Hypothalamus (tissue), 51 donors: Measurements from ENCODE around the gene ITGA1.

ENCODE experiments used
- DNase-seq, 51 donors: peaks; one replicate each; lab custom pipeline; 2025; lab: John Stamatoyannopoulos, UW

Gene ITGA1

GRCh38 chr5:52893863-52894262 lies 106.1 kb downstream of the ITGA1 start:
- DNase-seq, result peak in 2 of 51 donors; percentile 1 to 37

- no peak for DNase-seq
These were observed 106.7 kb downstream of the ITGA1 start for GRCh38 chr5:52894451-52894850.

- DNase-seq, result no peak
These were observed 107.4 kb downstream of the ITGA1 start for GRCh38 chr5:52895075-52895474.

- DNase-seq, result no peak
These were observed 108.1 kb downstream of the ITGA1 start for GRCh38 chr5:52895572-52896413.

- no peak for DNase-seq
These were observed 109.0 kb downstream of the ITGA1 start for GRCh38 chr5:52896534-52897237.

GRCh38 chr5:52897238-52897614 lies 109.5 kb downstream of the ITGA1 start:
- DNase-seq, result no peak

GRCh38 chr5:52898961-52899680 lies 111.4 kb downstream of the ITGA1 start:
- DNase-seq, result no peak

GRCh38 chr5:52903142-52903541 lies 115.4 kb downstream of the ITGA1 start:
- DNase-seq, result no peak

GRCh38 chr5:52906343-52906742 lies 118.6 kb downstream of the ITGA1 start:
- no peak for DNase-seq

GRCh38 chr5:52906845-52907244 lies 119.1 kb downstream of the ITGA1 start:
- DNase-seq, result no peak

GRCh38 chr5:52909192-52909591 lies 121.5 kb downstream of the ITGA1 start:
- no peak for DNase-seq

- DNase-seq, result no peak
These were observed 122.4 kb downstream of the ITGA1 start for GRCh38 chr5:52910071-52910470.

GRCh38 chr5:52915176-52915875 lies 127.6 kb downstream of the ITGA1 start:
- peak in 22 of 51 donors; percentile 0 to 86 (median 10) for DNase-seq

GRCh38 chr5:52920929-52921328 lies 133.2 kb downstream of the ITGA1 start:
- no peak for DNase-seq

- DNase-seq, result no peak
These were observed 134.7 kb downstream of the ITGA1 start for GRCh38 chr5:52922384-52922783.

GRCh38 chr5:52924456-52924855 lies 136.7 kb downstream of the ITGA1 start:
- no peak for DNase-seq

- DNase-seq, result no peak
These were observed 137.3 kb downstream of the ITGA1 start for GRCh38 chr5:52925001-52925400.

- DNase-seq, result no peak
These were observed 141.0 kb downstream of the ITGA1 start for GRCh38 chr5:52928689-52929088.

GRCh38 chr5:52938226-52938625 lies 150.5 kb downstream of the ITGA1 start:
- no peak for DNase-seq

- DNase-seq, result no peak
These were observed 155.6 kb downstream of the ITGA1 start for GRCh38 chr5:52943285-52943684.

GRCh38 chr5:52943808-52944207 lies 156.1 kb downstream of the ITGA1 start:
- no peak for DNase-seq
